Measurements from ENCODE around the gene MTUS2.

- TF ChIP-seq CTCF (conservative IDR thresholded peaks at IDR 0.05 in 1 of 2, IDR thresholded peaks at IDR 0.05 in 1 of 2; ENCODE audit: low read depth in 1 of 2, low read length in 2 of 2) (no peak), EZH2 (IDR thresholded peaks at IDR 0.05; ENCODE audit: low read length, missing control alignments) (no peak)
Measured at GRCh38 chr13:28978574-28978973, 158.4 kb downstream of the MTUS2 start.
